Gastrocnemius medialis (tissue), 4 donors: ENCODE measurements around the gene SLA2. TPM values are rescaled to one million over a fixed set of nuclear protein-coding genes. Genes with fewer than 3 reads are reported as not detected.

Experiments used
- ATAC-seq, 2 donors: fragments of 150-250 bp; one replicate each; pipeline ENCODE4 v1.9.1; 2016
- DNase-seq, 2 donors: peaks; one replicate each; pipeline ENCODE4 v3.0.0-alpha.2; 2019
- H3K27ac ChIP-seq, 4 donors: fragments of 200-600 bp; sonication (generic); 1 replicate in 1 of 4; 2 replicates in 3 of 4; pipeline ENCODE4 v1.5.1; 2016 to 2018; ENCODE audit warnings: mild to moderate bottlenecking in 2 of 4, moderate library complexity in 1 of 4
- H3K27me3 ChIP-seq, 3 donors: fragments of 200-600 bp; sonication (generic) in 2 of 3; 1 replicate in 1 of 3; 2 replicates in 2 of 3; pipeline versions ENCODE4 v1.5.1 to v1.6.0; 2016 to 2019; ENCODE audit warnings: mild to moderate bottlenecking in 1 of 3, moderate library complexity in 1 of 3
- H3K36me3 ChIP-seq, 2 donors: fragments of 200-600 bp; sonication (generic) in 1 of 2; one replicate each; pipeline ENCODE4 v1.5.1; 2017 to 2018
- H3K4me1 ChIP-seq, 2 donors: fragments of 200-600 bp; sonication (generic) in 1 of 2; one replicate each; pipeline ENCODE4 v1.5.1; 2016 to 2017; ENCODE audit warnings: mild to moderate bottlenecking in 2 of 2
- H3K4me3 ChIP-seq, 4 donors: fragments of 200-600 bp; sonication (generic) in 3 of 4; 1 replicate in 1 of 4; 2 replicates in 3 of 4; pipeline ENCODE4 v1.5.1; 2016 to 2019; ENCODE audit warnings: mild to moderate bottlenecking in 2 of 4
- H3K9me3 ChIP-seq, 3 donors: fragments of 200-600 bp; sonication (generic) in 2 of 3; 1 replicate in 1 of 3; 2 replicates in 2 of 3; pipeline ENCODE4 v1.5.1; 2016 to 2019
- CTCF ChIP-seq, 5 experiments: fragments of 450-650 bp in 3 of 5; fragments of 200-600 bp in 2 of 5; sonication (generic) in 2 of 5; IDR thresholded peaks in 4 of 5; conservative IDR thresholded peaks in 1 of 5; 1 replicate in 4 of 5; 2 replicates in 1 of 5; pipeline ENCODE4 v1.5.1; 2016 to 2019; ENCODE audit warnings: antibody characterized with exemption in 5 of 5, mild to moderate bottlenecking in 3 of 5, moderate library complexity in 3 of 5
- POLR2A ChIP-seq, 2 donors: fragments of 450-650 bp; IDR thresholded peaks; one replicate each; pipeline ENCODE4 v1.6.1; 2017; ENCODE audit warnings: antibody characterized with exemption in 2 of 2, mild to moderate bottlenecking in 2 of 2, moderate library complexity in 2 of 2
- in situ Hi-C, 4 donors: fragments of 200-750 bp; cut with MboI; loops; one replicate each; pipeline versions ENCODE4 v1.15.0 to v1.8.0; 2017; ENCODE audit warnings: low sequenced_read_pairs in 4 of 4
- intact Hi-C: fragments of 100-400 bp; cut with DNase I; formaldehyde crosslinking; loops from one replicate; pipeline ENCODE4 v1.15.1; 2023; ENCODE audit warnings: low total_unique reads
- total RNA-seq, 4 donors: library from RNA; depleted of rRNA; stranded (reverse); fragments of >200 nt; gene quantifications; one replicate each; pipeline versions ENCODE4 v1.1.0 to v1.2.3, GENCODE V29; 2016

The SLA2 gene
- total RNA-seq, 4 donors from 2014 or later, result not detected

- no peak for TF ChIP-seq POLR2A (IDR thresholded peaks at IDR 0.05)
- Histone ChIP-seq H3K27ac (no peak overlapping the region), H3K4me3 (no peak overlapping the region), H3K27me3 (no peaks in the 10 kb centered on the region), H3K36me3 (no peaks in the 10 kb centered on the region), H3K4me1 (peaks cover 6 to 8% of the 10 kb centered on the region in 2 donors), H3K9me3 (no peaks in the 10 kb centered on the region)
- intact Hi-C loops, result no loop called here
- in situ Hi-C loops, result loop anchor here in 3 of 4 donors (10.0 to 25.0 kb wide), 4 partner anchors 47 to 389 kb away; no protein-coding TSS in a partner anchor
- ATAC-seq (no peak), DNase-seq (no peak)
Observed at GRCh38 chr20:36601540-36601939, 44.5 kb downstream of the SLA2 start.

DNA sequence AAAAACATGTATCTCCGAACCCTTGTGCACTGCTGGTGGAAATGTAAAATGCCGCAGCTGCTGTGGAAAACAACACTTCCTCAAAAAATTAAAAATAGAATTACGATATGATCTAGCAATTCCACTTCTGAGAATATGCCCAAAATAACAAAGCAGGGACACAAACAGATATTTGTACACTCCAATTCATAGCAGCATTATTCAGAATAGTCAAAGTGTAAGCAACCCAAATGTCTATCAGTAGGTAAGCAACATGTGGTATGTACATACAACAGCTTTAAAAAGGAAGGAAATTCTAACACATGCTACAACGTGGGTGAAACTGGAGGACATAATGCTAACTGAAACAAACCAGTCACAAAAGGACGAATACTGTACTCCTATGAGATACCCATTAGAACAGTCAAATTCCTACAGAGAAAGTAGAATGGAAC, 46.1 kb downstream of the SLA2 start:
- intact Hi-C loops, result no loop called here
- no peak for TF ChIP-seq POLR2A (IDR thresholded peaks at IDR 0.05)
- no peak for TF ChIP-seq CTCF (IDR thresholded peaks at IDR 0.05 in 4 of 5, conservative IDR thresholded peaks at IDR 0.05 in 1 of 5)
- Histone ChIP-seq H3K27me3 (no peaks in the 10 kb centered on the region), H3K4me3 (no peak overlapping the region), H3K9me3 (no peaks in the 10 kb centered on the region), H3K4me1 (peaks cover 2% of the 10 kb centered on the region in 2 donors), H3K27ac (no peak overlapping the region), H3K36me3 (no peaks in the 10 kb centered on the region)
- no peak for ATAC-seq
- in situ Hi-C loops, result loop anchor here (10.0 to 25.0 kb wide), 4 partner anchors 45 to 388 kb away; no protein-coding TSS in a partner anchor
- no peak for DNase-seq

DNA sequence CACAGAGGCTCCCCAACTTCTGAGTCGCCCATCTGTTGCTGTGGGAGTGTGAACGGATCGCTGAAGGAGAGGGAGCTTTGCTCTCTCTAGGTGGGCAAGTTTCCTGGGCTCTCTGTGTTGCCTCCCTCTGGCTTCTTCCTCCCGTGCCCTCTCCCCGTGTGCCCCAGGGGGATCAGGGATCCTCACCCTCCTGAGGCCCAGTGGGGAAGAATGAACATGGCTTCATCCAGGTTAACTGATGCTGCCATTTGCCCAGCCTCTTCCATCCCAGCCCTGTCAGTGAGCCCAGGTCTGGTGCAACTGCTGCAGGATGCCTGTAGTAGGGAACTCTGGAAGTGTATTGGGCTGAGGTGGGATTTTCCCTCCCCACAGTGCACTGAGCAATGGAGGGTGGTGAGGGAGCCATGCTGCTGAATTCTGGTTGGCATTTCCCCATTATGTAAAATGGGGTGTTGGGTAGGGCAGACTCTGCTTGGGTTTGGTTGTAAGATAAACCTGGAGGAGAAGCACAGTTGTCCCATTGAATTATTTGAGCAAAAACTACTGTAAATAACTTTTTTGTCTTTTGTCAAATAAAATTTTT, 52.6 kb downstream of the SLA2 start:
- Histone ChIP-seq H3K9me3 (no peaks in the 10 kb centered on the region), H3K4me3 (no peak overlapping the region), H3K36me3 (no peaks in the 10 kb centered on the region), H3K4me1 (no peaks in the 10 kb centered on the region), H3K27me3 (no peaks in the 10 kb centered on the region), H3K27ac (no peak overlapping the region)
- TF ChIP-seq CTCF (IDR thresholded peaks at IDR 0.05 in 4 of 5, conservative IDR thresholded peaks at IDR 0.05 in 1 of 5), result no peak
- TF ChIP-seq POLR2A (IDR thresholded peaks at IDR 0.05), result no peak
- intact Hi-C loops (loop anchor here (5.0 kb wide), 1 partner anchor 36 kb away; no protein-coding TSS in a partner anchor), in situ Hi-C loops (loop anchor here in 1 of 4 donors (25.0 kb wide), 1 partner anchor 381 kb away; no protein-coding TSS in a partner anchor)
- no peak for ATAC-seq
- no peak for DNase-seq

GRCh38 chr20:36591854-36592641, 53.9 kb downstream of the SLA2 start:
- H3K4me1 ChIP-seq, result no peaks in the 10 kb centered on the region
- DNase-seq (no peak), ATAC-seq (peak in 1 of 2 donors; percentile 21)
- H3K4me3 ChIP-seq, result no peak overlapping the region
- no peak overlapping the region for H3K27ac ChIP-seq
- in situ Hi-C loops, result loop anchor here in 1 of 4 donors (25.0 kb wide), 1 partner anchor 380 kb away; no protein-coding TSS in a partner anchor
- H3K9me3 ChIP-seq, result no peaks in the 10 kb centered on the region
- H3K36me3 ChIP-seq, result no peaks in the 10 kb centered on the region
- intact Hi-C loops, result loop anchor here (5.0 kb wide), 1 partner anchor 35 kb away; no protein-coding TSS in a partner anchor
- H3K27me3 ChIP-seq, result no peaks in the 10 kb centered on the region
- TF ChIP-seq CTCF (IDR thresholded peaks at IDR 0.05 in 4 of 5, conservative IDR thresholded peaks at IDR 0.05 in 1 of 5) (peak in 4 of 5 experiments; percentile 13 to 47 (median 28)), POLR2A (IDR thresholded peaks at IDR 0.05) (no peak)

GRCh38 chr20:36591281-36591680, 54.7 kb downstream of the SLA2 start:
- H3K4me1 ChIP-seq, result no peaks in the 10 kb centered on the region
- DNase-seq (no peak), ATAC-seq (no peak)
- TF ChIP-seq CTCF (IDR thresholded peaks at IDR 0.05 in 4 of 5, conservative IDR thresholded peaks at IDR 0.05 in 1 of 5) (no peak), POLR2A (IDR thresholded peaks at IDR 0.05) (no peak)
- H3K36me3 ChIP-seq, result no peaks in the 10 kb centered on the region
- in situ Hi-C loops, result loop anchor here in 1 of 4 donors (25.0 kb wide), 1 partner anchor 379 kb away; no protein-coding TSS in a partner anchor
- no peaks in the 10 kb centered on the region for H3K9me3 ChIP-seq
- no peak overlapping the region for H3K4me3 ChIP-seq
- no peak overlapping the region for H3K27ac ChIP-seq
- H3K27me3 ChIP-seq, result no peaks in the 10 kb centered on the region
- intact Hi-C loops, result loop anchor here (5.0 kb wide), 1 partner anchor 34 kb away; no protein-coding TSS in a partner anchor
